HG02884 (cell line): ENCODE measurements around the gene HSPG2.
"Not testable (repeated sequence)": the region's sequence is repeated elsewhere in the genome, so short reads cannot be mapped to it uniquely, and the experiment has no call there.

Experiments used
- ATAC-seq: cut with Tn5 transposase; IDR thresholded peaks from one replicate; pipeline ENCODE4 v1.9.1; 2021; ENCODE audit warnings: mild to moderate bottlenecking, moderate library complexity; ENCODE audit not compliant: unreplicated experiment

The HSPG2 gene

DNA sequence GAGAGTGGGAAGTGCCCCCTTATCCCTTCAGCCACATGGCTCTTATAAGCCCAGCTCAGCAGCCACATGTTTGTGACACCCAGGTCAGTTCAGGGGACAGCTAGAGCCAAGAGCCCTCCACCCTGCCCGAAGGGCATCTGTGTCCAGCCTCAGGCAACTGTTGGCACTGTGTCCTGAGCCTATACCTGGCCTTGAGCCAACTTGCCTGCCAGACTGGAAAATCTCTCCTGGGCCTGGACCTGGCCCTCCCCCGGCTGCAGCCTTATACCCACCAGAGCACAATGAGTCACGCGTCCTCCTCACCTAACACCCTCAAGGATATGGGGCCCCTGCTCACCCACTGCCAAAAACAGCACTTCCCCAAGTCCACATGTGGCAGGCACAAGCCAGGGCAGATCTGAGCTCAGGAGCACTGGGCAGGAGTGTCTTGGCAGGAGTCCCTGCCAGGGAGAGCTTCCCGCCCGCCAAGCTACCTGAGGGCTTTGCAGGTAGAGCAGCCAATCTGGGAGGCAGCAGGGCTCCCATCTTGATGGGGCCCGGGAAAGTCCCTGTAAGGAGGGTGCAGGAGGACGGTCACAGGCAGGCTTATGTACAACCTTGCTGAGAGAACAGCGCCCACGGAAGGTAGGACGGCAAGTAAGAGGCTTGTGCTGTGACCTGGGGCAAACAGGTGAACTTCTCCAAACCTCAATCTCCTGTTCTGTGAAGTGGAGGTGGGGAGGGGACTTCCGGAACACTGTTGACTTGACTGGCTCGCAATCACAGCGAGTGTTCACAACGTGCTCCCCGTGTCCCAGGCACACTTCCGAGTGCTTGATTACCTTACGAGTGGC, 19.8 kb upstream of the HSPG2 start:
- no peak for ATAC-seq

DNA sequence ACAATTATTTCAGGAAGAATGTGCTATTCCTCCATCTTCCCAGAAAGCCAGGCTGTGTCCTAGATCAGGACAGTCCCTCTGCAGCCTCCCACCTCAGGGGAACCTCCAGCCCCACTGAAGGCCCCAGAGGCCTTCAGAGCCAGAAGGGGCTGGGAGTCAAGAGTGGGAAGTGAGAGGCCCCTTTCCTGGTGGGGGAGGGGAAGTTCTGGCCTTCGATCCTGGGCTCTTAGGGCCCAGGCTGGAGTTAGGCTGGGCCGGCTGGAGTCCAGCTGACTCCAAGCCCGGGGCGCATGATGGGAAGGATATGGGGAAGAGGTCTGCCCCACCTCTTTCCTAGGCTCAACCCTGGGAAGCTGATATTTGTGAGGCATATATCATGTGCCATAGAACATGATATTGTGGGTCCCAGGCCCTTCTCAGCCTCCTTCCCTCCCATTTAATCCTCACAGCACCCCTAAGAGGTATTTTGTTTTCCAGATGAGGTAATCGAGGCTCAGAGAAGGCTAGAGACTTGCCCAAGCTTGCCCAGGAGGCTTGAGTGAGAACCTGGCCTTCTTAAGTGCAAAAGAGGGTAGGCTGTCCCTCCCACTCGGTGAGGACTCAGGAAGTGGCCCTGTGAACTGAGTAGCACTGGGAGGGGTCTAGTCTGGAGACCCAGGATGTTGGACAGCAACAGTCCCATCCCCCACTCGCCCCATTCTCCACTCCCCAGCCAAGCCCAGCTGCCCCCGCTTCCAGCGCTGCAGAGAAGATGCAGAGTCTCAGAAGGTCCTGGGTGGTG, 18.6 kb upstream of the HSPG2 start:
- no peak for ATAC-seq

GRCh38 chr1:21955058-21955457, 17.9 kb upstream of the HSPG2 start:
- ATAC-seq, result no peak

DNA sequence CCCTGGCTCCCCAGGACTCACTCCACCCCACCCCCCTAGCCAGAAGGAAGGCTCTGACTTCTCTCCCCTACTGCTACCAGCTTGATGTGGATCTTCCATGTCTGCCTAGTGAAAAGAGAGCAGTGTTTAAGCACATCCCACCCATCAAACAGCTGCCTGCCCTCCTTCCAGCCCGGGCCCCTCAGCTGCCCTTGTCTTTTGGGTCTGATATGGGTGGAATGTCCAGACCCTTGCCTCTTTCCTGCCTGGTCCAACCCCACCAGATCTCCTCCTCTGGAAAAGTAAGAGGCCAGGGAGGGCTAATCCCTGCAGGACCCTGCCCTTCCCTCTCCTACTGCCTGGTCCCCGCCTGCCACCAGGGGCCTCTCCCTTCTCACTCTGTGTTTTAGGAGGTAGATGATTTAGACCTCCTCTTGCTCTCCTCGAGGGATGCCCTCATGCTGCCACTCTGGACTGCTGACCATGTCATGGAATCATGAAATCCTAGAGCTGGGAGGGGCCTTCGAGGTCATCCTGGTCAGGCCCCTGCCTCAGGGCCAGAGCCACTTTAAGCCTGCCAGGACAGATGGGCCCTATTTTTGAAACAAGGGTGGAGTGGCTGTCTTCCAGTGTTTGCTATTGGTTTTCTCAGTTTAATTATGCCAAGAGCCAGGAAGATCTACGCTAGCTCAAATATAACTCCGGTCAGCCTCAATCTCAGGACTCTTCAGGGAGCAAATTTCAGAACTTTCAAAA, 15.8 kb upstream of the HSPG2 start:
- ATAC-seq, result no peak

- ATAC-seq, result no peak
These were observed 14.2 kb upstream of the HSPG2 start for GRCh38 chr1:21951226-21951870.

DNA sequence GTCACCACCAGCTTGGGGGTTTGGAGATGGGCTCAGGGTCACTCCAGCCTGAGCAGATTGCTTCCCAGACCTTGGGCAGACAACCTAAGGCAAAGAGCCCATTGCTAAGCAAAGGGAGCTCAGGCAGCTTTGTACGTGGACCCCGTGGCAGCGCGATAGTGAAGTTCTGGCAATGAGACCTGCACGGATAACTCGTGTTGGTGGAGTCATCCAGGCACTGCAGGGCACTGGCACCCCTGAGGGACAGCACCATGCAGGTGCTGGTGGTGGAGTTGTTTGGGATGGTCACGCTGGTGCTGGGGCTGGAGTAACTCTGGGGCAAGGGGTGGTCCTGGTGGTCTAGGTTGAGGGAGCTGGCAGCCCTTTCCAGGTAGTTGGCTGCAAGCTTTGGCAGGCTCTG, 13.6 kb upstream of the HSPG2 start:
- no peak for ATAC-seq

DNA sequence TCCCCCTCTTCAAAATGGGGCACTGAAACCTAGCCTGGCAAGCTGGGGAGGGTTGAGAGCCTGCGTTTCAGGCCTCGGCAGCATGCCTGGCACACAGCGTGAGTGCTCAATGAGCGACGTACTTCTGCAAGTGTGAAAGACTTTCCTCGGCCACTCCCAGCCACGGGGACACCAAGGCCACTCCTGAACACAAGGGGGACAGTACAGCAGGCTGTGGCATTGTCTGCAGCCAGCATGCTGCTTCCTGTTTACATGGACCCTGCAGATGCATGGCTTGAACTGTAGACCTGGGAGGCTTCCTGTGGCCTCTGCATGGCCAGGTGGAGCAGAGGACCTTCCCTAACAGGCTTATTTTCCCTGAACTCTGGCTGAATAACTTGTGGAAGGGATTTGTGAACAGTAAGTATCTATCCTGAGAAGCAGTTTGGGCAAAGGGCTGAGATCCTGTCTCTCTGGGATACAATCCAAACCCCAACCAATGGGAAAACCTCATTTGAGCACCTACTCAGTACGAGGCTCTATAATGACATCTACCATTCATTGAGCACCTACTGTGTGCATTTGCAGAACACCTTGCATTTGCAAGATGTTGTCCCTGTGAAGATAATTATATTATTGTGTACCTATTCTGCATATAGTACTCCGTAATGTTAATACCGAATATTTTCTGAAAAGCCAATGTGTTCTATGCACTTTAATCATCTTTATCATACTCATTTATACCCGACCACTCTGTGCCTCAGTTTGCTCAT, 9.9 kb upstream of the HSPG2 start:
- ATAC-seq, result no peak

DNA sequence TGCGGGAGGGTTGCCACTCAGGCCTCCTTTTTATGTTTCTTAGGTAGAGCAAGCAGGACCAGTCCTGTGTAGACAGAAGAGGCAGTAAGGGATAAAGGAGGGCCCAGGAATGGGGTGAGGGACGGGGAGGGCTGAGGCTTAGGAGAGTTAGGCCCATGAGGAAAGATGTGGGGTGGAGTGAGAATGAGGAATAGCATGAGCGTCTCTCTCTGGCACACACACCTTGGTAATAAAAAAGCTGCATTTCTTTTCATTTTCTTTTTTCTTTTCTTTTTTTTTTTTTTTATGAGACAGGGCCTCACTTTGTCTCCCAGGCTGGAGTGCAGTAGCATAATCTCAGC, 7.6 kb upstream of the HSPG2 start:
- no peak for ATAC-seq

- not testable (repeated sequence) for ATAC-seq
These were observed 6.0 kb upstream of the HSPG2 start for GRCh38 chr1:21942959-21943640.

DNA sequence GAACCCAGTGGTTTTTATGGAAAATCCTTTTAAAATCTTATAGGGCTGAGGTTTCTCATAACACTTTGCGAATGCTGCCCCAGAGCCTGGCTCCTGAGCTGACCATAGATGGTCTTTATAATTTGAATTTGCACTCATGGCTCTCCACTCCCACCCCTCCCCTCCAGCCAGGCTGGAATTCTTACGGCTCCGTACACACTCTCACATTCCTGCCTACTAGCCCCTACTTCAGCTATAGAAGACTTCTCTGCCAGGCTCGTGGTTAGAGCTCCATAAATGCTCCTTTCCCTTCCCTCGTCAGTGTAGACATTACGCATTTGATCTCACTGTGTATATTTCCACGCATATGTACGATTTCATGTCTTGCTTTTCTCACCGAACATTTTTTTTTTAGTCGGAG, 5.4 kb upstream of the HSPG2 start:
- no peak for ATAC-seq

DNA sequence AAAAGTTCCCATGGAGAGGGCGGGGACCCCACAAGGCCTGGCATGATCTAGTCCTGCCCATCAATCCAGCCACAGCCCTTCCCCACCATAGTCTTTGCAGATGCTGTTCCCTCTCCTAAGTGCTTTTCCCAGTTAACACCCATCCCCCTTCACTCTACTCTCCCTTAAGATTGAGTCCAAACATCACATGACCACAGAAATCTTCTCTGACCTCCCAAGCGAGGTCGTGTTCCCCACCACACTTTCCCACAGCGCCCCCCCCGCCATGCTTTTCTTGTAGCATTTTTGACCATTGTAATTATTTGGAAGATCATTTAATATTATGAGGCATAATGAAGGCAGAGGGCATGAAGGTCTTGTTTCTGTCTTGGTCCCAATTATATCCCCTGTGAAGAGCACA, 4.3 kb upstream of the HSPG2 start:
- ATAC-seq, result no peak

DNA sequence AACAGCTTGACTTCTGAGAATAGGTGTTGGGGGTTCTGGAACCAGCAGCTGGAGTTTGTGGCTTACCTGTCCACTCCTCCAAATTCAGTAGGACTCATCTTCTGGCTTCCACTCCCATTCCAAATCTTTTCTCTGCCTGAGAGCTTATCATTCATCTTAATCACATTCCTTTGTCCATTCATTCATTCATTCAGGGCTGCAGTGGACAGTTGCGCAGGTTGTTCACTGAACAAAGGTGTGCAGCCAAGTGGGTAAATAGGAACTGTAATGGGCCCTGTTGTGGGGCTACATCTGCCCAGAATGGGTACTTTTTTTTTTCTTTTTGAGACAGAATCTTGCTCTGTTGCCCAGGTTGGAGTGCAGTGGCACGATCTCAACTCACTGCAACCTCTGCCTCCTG, 3.4 kb upstream of the HSPG2 start:
- ATAC-seq, result no peak

GRCh38 chr1:21939650-21940374, 2.7 kb upstream of the HSPG2 start:
- ATAC-seq, result no peak

DNA sequence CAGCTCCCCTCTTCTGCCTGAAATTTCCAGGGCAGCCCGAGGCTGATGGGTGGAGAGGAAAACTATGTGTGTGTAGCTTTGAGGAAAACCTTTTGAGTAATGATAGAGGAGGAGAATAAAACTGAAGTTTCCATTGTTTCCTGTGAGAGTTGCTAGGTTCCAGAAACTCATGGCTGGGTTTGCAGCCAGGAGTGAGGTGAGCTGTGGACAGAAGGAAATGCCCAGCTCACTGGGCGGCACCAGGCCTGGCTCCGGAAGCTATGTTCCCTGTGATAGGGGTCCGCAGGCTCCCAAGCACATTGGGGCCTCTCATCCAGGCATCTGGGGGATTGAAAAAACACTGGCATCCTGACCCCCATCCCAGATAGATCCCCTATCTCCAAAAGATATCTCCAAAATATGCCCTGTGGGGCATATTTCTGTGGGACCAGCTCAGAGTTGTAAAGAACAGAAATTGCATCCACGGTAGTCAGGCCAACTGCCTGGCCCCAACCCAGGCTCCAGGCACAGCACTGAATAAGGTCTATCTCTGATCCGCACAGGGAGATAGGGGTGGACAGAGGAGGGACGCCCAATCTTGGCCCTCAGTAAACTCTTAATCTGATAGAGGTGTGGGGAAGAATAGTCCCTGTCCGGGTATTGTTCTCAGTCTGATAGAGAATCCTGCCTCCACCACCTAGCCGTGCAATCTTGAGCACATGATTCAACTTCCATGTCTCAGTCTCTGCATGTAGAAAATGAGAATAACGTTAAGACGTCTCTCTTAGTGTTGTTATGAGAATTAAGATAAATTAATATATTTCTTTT, 1.8 kb upstream of the HSPG2 start:
- ATAC-seq, result no peak

DNA sequence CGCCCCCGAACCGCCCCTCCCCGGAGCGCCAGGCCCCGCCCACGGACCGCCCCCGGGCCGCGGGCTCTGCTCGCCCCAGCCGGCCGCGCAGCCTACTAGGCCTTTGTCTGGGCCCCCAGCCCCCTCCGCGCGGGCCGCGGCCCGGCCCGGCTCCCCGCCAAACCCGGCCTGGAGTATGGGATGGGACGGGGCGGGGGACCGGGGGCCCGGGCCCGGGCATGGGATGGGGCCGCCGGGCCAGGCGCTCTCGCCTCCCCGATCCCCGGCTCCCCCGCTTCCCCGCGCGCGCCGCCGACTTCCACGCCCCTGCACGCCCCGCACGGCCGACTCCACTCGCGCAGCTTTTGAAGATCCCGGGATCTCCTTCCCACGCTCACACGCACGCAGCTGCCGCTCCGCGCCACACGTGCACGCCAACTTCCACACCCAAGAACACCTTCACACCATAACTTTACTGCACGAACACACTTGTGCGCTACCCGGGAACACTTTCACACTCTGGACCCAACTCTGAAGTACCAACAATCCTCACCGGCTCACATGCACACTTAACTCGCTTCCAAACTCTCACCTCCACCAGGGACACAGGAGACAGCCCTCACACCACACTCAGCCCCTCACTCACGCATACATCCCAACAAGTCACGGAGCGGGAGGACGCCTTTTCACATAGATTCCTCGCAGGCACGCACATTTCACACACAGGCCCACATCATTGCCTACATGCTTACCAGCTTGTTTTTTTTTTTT, 437 bp upstream of the HSPG2 start:
- no peak for ATAC-seq

DNA sequence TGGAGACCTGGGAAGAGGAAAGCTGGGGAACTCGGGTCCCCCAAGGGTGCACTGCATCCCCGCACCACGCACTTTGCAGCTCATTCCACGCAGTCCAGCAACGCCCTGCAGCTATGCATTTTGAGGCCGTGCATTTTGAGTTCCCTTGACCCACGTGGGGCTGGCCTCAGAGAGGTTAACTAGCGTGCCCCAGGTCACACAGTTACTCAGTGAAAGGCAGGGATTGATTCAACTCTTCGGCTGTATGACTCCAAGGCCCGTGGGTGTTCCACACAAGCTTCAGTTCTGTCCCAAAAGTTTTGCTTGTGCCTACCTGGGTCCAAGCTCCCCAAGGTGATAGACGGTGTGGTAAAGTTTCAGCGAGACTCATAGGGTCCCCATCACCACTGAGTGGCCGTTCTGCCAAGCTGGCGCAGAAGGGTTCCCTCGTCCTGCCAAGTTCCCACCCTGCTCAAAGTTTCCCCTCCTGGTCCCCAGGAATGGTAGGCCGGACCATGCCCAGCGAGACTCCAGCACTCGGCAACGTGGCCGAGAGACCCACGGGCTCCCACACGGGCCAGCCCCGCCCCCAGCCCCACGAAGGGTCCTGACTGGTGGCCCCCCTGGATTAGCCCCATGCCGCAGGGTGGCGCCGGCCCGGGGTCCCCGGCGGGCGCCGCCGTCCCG, 611 bp downstream of the HSPG2 start:
- no peak for ATAC-seq

DNA sequence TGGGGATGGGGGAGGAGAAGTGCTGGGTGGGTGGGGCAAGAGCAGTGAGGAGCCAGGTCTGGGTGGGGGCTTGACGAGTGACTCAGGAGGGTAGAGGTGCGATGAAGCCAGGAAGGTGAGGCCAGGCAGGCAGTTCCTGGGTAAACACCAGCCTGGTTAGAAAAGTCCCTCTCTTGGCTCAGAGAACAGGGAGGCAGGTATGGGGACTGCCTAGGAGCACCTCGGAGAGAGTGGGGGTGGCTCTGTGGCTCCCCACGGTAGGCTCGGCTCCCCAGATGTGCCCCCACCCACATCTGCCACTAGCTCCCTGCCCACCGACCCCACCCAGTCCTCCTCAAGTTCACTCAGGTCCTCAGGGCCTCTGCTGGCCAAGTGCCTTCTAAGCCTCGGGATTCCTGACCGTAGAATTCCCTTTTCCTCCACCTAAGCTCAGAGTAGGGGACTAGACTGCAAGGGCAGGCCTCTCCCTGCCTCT, 1.2 kb downstream of the HSPG2 start:
- ATAC-seq, result no peak
